Transverse colon (tissue), 4 donors: ENCODE results near the gene MED9. TPM values are rescaled to one million over a fixed set of nuclear protein-coding genes. Genes with fewer than 3 reads are reported as not detected.
A peak's percentile ranks its signal among the peaks of the same experiment; 100 is the strongest.

Source experiments
- DNase-seq: peaks from one replicate; pipeline ENCODE4 v3.0.0-alpha.2; 2019
- H3K27ac ChIP-seq, 4 donors: fragments of 200-600 bp; sonication (generic); 2 replicates each; pipeline ENCODE4 v1.5.1; 2016 to 2018; ENCODE audit warnings: inconsistent platforms in 4 of 4
- H3K27me3 ChIP-seq: fragments of 200-600 bp; sonication (generic); 2 replicates; pipeline ENCODE4 v1.5.1; 2017; ENCODE audit warnings: inconsistent platforms
- H3K36me3 ChIP-seq, 4 donors: fragments of 200-600 bp; sonication (generic); 2 replicates each; pipeline ENCODE4 v1.5.1; 2017 to 2019; ENCODE audit warnings: inconsistent platforms in 4 of 4
- H3K4me1 ChIP-seq, 4 donors: fragments of 200-600 bp; sonication (generic); 2 replicates each; pipeline ENCODE4 v1.5.1; 2017 to 2020; ENCODE audit warnings: inconsistent platforms in 4 of 4
- H3K4me3 ChIP-seq, 4 donors: fragments of 200-600 bp; sonication (generic); 1 replicate in 1 of 4; 2 replicates in 3 of 4; pipeline versions ENCODE4 v1.5.1 to v1.6.1; 2017 to 2019; ENCODE audit warnings: inconsistent platforms in 4 of 4
- H3K9me3 ChIP-seq, 2 donors: fragments of 200-600 bp; sonication (generic); 2 replicates each; pipeline ENCODE4 v1.5.1; 2017 to 2019; ENCODE audit warnings: inconsistent platforms in 2 of 2
- EP300 ChIP-seq: sonication (generic); formaldehyde crosslinking; IDR thresholded peaks from one replicate; pipeline ENCODE4 v1.6.1; 2017; ENCODE audit warnings: antibody characterized with exemption, low read depth
- POLR2A ChIP-seq: fragments of 450-650 bp; IDR thresholded peaks from one replicate; pipeline ENCODE4 v1.6.1; 2016; ENCODE audit warnings: antibody characterized with exemption, mild to moderate bottlenecking, moderate library complexity
- POLR2AphosphoS5 ChIP-seq, 3 donors: sonication (generic); formaldehyde crosslinking; IDR thresholded peaks; one replicate each; pipeline ENCODE4 v1.6.1; 2016; ENCODE audit warnings: antibody characterized with exemption in 3 of 3
- WGBS, 2 donors: methylation state at CpG; one replicate each; pipeline ENCODE4 v1.1.5; 2018; ENCODE audit warnings: low coverage in 1 of 2; 5-methylcytosine and 5-hydroxymethylcytosine counted together
- in situ Hi-C, 4 donors: fragments of 200-750 bp; cut with MboI; loops; one replicate each; pipeline versions ENCODE4 v1.15.0 to v1.15.1; 2017; ENCODE audit warnings: low sequenced_read_pairs in 3 of 4, low pct_ligation_motif_present in 1 of 4, low pct_unique_long_range_greater_than_20kb in 1 of 4
- intact Hi-C: fragments of 100-400 bp; cut with DNase I; formaldehyde crosslinking; loops from one replicate; pipeline ENCODE4 v1.15.1; 2023; ENCODE audit warnings: low total_unique reads
- total RNA-seq, 4 donors: library from RNA; depleted of rRNA; stranded (reverse); fragments of >200 nt; gene quantifications; one replicate each; pipeline ENCODE4 v1.1.0, GENCODE V29; 2016
- TF ChIP-seq, protein P1 (sequence below), 5 experiments: fragments of 200-600 bp in 3 of 5; fragments of 450-650 bp in 2 of 5; sonication (generic) in 3 of 5; IDR thresholded peaks; 1 replicate in 2 of 5; 2 replicates in 3 of 5; pipeline ENCODE4 v1.5.1; 2016 to 2017; ENCODE audit warnings: antibody characterized with exemption in 5 of 5, inconsistent platforms in 3 of 5, mild to moderate bottlenecking in 2 of 5, moderate library complexity in 1 of 5

MED9 gene
- total RNA-seq, 4 donors from 2014 or later = 15.0 to 90.0 (median 25.2) TPM

DNA sequence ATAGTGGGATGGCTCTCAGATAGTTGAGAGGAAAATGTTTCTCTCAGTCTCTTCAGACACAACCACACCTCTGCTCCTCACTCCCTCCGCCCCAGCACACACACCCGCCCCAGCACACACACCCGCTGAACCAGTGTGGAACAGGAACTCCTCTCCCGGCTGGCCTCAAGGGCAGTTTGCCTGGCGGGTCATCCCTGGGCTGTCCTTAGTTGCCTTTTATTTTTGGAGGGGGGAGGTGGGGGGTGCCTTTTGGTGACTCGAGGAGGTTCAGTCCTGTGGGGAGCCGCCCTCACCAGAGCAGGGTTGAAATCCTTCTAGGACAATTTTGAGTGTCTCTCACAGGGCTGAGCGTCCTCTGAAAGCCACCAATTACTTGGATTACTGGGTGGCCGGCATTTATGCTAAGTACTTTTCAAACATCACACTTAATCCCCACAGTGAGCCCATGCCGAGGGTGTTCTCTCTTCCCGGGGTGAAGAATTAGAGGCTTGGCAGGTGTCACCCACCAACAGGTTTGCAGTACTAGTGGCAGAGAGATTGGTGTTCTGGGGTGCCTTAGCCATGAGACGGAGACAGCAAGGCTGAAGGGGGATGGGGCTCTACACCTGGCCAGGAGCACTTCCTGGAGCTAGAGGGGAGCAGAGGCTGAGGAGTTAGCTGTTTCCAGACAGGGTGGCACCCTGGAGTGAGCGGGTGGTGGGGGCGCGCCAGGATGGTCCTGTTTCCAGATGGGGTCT is 16.6 kb downstream of the MED9 start:
- peak overlapping the region; percentile 34 to 87 (median 66) for H3K27ac ChIP-seq
- WGBS, 2 donors = 60% methylated on average over 15 of the region's 15 CpGs; no CpG with 5 or more reads in 1 of the 2 donors
- no peaks in the 10 kb centered on the region for H3K9me3 ChIP-seq
- TF ChIP-seq, protein P1, sequence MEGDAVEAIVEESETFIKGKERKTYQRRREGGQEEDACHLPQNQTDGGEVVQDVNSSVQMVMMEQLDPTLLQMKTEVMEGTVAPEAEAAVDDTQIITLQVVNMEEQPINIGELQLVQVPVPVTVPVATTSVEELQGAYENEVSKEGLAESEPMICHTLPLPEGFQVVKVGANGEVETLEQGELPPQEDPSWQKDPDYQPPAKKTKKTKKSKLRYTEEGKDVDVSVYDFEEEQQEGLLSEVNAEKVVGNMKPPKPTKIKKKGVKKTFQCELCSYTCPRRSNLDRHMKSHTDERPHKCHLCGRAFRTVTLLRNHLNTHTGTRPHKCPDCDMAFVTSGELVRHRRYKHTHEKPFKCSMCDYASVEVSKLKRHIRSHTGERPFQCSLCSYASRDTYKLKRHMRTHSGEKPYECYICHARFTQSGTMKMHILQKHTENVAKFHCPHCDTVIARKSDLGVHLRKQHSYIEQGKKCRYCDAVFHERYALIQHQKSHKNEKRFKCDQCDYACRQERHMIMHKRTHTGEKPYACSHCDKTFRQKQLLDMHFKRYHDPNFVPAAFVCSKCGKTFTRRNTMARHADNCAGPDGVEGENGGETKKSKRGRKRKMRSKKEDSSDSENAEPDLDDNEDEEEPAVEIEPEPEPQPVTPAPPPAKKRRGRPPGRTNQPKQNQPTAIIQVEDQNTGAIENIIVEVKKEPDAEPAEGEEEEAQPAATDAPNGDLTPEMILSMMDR (IDR thresholded peaks at IDR 0.05) = no peak
- no peak for TF ChIP-seq POLR2A
- no peak for TF ChIP-seq EP300
- TF ChIP-seq POLR2AphosphoS5 (IDR thresholded peaks at IDR 0.05) = no peak
- in situ Hi-C loops = no loop called here
- peaks cover 0 to 9% (median 3%) of the 10 kb centered on the region in 4 donors for H3K36me3 ChIP-seq
- peak; percentile 59 for DNase-seq
- H3K4me1 ChIP-seq = peaks cover 9 to 42% (median 26%) of the 10 kb centered on the region in 4 donors
- intact Hi-C loops = no loop called here
- H3K27me3 ChIP-seq = peaks cover 7% of the 10 kb centered on the region
- H3K4me3 ChIP-seq = peak overlapping the region in 1 of 4 donors; percentile 11

DNA sequence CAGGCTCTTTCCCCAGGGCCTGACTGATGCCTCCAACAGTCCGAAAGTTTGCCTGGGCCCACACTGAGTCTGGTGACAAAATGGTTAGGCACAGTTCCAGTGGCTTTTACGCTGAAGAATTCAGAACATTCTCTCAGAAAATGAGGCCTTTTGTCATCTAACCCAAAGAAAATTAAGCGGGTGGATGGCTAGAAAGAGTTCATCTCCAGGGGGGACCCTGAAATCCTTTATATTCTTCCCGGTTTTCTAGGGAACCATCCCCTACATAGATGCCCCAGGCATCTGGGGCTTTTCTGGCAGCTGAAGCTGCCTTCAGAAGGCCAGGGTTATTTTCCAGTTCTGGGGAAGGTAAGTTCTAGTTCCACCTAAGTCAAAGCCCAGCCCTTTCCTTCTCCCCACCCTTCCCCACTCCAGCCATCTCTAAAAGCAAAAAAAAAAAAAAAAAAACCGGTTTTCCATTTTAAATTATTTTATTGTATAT is 17.2 kb downstream of the MED9 start:
- intact Hi-C loops = no loop called here
- DNase-seq = no peak
- 52 to 64% methylated on average over 3 to 5 of the region's 5 CpGs for WGBS, 2 donors

GRCh38 chr17:17494499-17494869 is 17.7 kb downstream of the MED9 start:
- Histone ChIP-seq H3K27me3 (peaks cover 7% of the 10 kb centered on the region), H3K4me1 (peaks cover 9 to 42% (median 28%) of the 10 kb centered on the region in 4 donors), H3K9me3 (no peaks in the 10 kb centered on the region), H3K27ac (peak overlapping the region; percentile 84 to 87 (median 87)), H3K36me3 (peaks cover 0 to 9% (median 3%) of the 10 kb centered on the region in 4 donors), H3K4me3 (peak overlapping the region; percentile 20 to 67 (median 55))
- in situ Hi-C loops = no loop called here
- intact Hi-C loops = no loop called here
- DNase-seq = peak; percentile 30
- WGBS, 2 donors = 20 to 36% methylated on average over 5 to 14 of the region's 14 CpGs
- TF ChIP-seq POLR2AphosphoS5 (IDR thresholded peaks at IDR 0.05) = peak in 1 of 3 donors; percentile 19
- TF ChIP-seq, protein P1 (IDR thresholded peaks at IDR 0.05) = no peak

More for the DNA sequence above, 17.2 kb downstream of the MED9 start:
- no peaks in the 10 kb centered on the region for H3K9me3 ChIP-seq
- peak overlapping the region; percentile 34 to 87 (median 66) for H3K27ac ChIP-seq
- TF ChIP-seq EP300 = no peak
- TF ChIP-seq, protein P1 (IDR thresholded peaks at IDR 0.05) = no peak
- no peak for TF ChIP-seq POLR2A
- TF ChIP-seq POLR2AphosphoS5 (IDR thresholded peaks at IDR 0.05) = no peak
- H3K36me3 ChIP-seq = peaks cover 0 to 9% (median 3%) of the 10 kb centered on the region in 4 donors
- in situ Hi-C loops = no loop called here
- H3K27me3 ChIP-seq = peaks cover 7% of the 10 kb centered on the region
- H3K4me3 ChIP-seq = peak overlapping the region in 1 of 4 donors; percentile 11
- H3K4me1 ChIP-seq = peaks cover 9 to 42% (median 28%) of the 10 kb centered on the region in 4 donors

GRCh38 chr17:17494870-17495535 is 18.2 kb downstream of the MED9 start:
- peak in 2 of 3 donors; percentile 31 to 48 for TF ChIP-seq POLR2AphosphoS5 (IDR thresholded peaks at IDR 0.05)
- TF ChIP-seq POLR2A = no peak
- TF ChIP-seq, protein P1 (IDR thresholded peaks at IDR 0.05) = peak in 1 of 5 experiments; percentile 9
- no peak for TF ChIP-seq EP300
- DNase-seq = peak; percentile 50
- H3K4me1 ChIP-seq = peaks cover 9 to 42% (median 28%) of the 10 kb centered on the region in 4 donors
- 8% methylated on average over 44 of the region's 71 CpGs; no CpG with 5 or more reads in 1 of the 2 donors for WGBS, 2 donors
- peak overlapping the region; percentile 84 to 87 (median 87) for H3K27ac ChIP-seq
- H3K27me3 ChIP-seq = peaks cover 7% of the 10 kb centered on the region
- intact Hi-C loops (loop anchor here (5.0 kb wide), 1 partner anchor 77 kb away; no protein-coding TSS in a partner anchor), in situ Hi-C loops (no loop called here)
- H3K36me3 ChIP-seq = peaks cover 0 to 9% (median 3%) of the 10 kb centered on the region in 4 donors
- no peaks in the 10 kb centered on the region for H3K9me3 ChIP-seq
- H3K4me3 ChIP-seq = peak overlapping the region; percentile 20 to 67 (median 55)
